Smooth muscle cell (in vitro differentiated cells): Measurements from ENCODE around the gene CABYR. TPM values are rescaled to one million over a fixed set of nuclear protein-coding genes. Genes with fewer than 3 reads are reported as not detected.

ENCODE experiments used
- DNase-seq: peaks from one replicate; lab custom pipeline; 2025; ENCODE audit not compliant: unreplicated experiment; lab: John Stamatoyannopoulos, UW
- H2AFZ ChIP-seq: fragments of 200-600 bp; sonication (generic); 2 replicates; pipeline ENCODE4 v1.6.0; 2016; ENCODE audit warnings: antibody characterized with exemption, low read depth, mild to moderate bottlenecking
- H3F3A ChIP-seq: fragments of 200-600 bp; sonication (generic); 2 replicates; pipeline ENCODE4 v1.6.0; 2017; ENCODE audit warnings: antibody characterized with exemption, low read depth
- H3K27ac ChIP-seq: fragments of 200-600 bp; sonication (generic); 2 replicates; pipeline ENCODE4 v1.5.1; 2016; ENCODE audit warnings: low read depth, mild to moderate bottlenecking
- H3K27me3 ChIP-seq: fragments of 200-600 bp; sonication (generic); 2 replicates; pipeline ENCODE4 v1.6.1; 2016; ENCODE audit warnings: low read depth, mild to moderate bottlenecking
- H3K36me3 ChIP-seq: fragments of 200-600 bp; sonication (generic); 2 replicates; pipeline ENCODE4 v1.5.1; 2016; ENCODE audit warnings: low read depth
- H3K4me1 ChIP-seq: fragments of 200-600 bp; sonication (generic); 2 replicates; pipeline ENCODE4 v1.5.1; 2016; ENCODE audit warnings: low read depth
- H3K4me2 ChIP-seq: fragments of 200-600 bp; sonication (generic); 2 replicates; pipeline ENCODE4 v1.6.0; 2016; ENCODE audit warnings: mild to moderate bottlenecking
- H3K4me3 ChIP-seq: fragments of 200-600 bp; sonication (generic); 2 replicates; pipeline ENCODE4 v1.5.1; 2016; ENCODE audit warnings: mild to moderate bottlenecking
- H3K79me2 ChIP-seq: fragments of 200-600 bp; sonication (generic); 2 replicates; pipeline ENCODE4 v1.6.0; 2016; ENCODE audit warnings: low read depth, mild to moderate bottlenecking
- H3K9ac ChIP-seq: fragments of 200-600 bp; sonication (generic); 2 replicates; pipeline ENCODE4 v1.6.0; 2016; ENCODE audit warnings: low read depth
- H3K9me3 ChIP-seq: fragments of 200-600 bp; sonication (generic); replicated peaks from 2 replicates; pipeline ENCODE4 v1.5.1; 2016; ENCODE audit warnings: low read depth
- H4K20me1 ChIP-seq: fragments of 200-600 bp; sonication (generic); 2 replicates; pipeline ENCODE4 v1.6.0; 2016; ENCODE audit warnings: low read depth
- CTCF ChIP-seq: fragments of 200-600 bp; sonication (generic); IDR thresholded peaks from 2 replicates; pipeline ENCODE4 v1.5.1; 2017; ENCODE audit warnings: borderline replicate concordance, mild to moderate bottlenecking, antibody characterized with exemption; ENCODE audit not compliant: insufficient read depth, poor library complexity, severe bottlenecking
- WGBS: methylation state at CpG from one replicate; pipeline ENCODE4 v1.1.7; 2016; ENCODE audit warnings: low lambda C conversion rate; 5-methylcytosine and 5-hydroxymethylcytosine counted together
- polyA plus RNA-seq: library from polyadenylated mRNA; unstranded; fragments of >200 nt; fragmentation: Nextera tagmentation; extraction: Ambion mirVana; gene quantifications from 2 replicates; pipeline ENCODE4 v1.2.1, GENCODE V29; 2016
- total RNA-seq: library from RNA; depleted of rRNA; stranded (reverse); fragments of >200 nt; gene quantifications from 2 replicates; pipeline ENCODE4 v1.2.3, GENCODE V29; 2014

The CABYR gene
- total and polyA plus RNA-seq, 2 experiments from 2014 or later, result 4.0 to 7.0 TPM

GRCh38 chr18:24160086-24160485 lies 21.2 kb downstream of the CABYR start:
- Histone ChIP-seq H3K27me3 (no peaks in the 10 kb centered on the region), H3K9ac (no peak overlapping the region), H3K36me3 (no peaks in the 10 kb centered on the region), H2AFZ (no peak overlapping the region), H3K27ac (no peak overlapping the region), H3K4me2 (no peak overlapping the region), H3F3A (no peaks in the 10 kb centered on the region), H3K79me2 (no peaks in the 10 kb centered on the region), H4K20me1 (no peaks in the 10 kb centered on the region), H3K4me1 (no peaks in the 10 kb centered on the region), H3K9me3 (no peaks in the 10 kb centered on the region), H3K4me3 (no peak overlapping the region)
- no peak for TF ChIP-seq CTCF
- no peak for DNase-seq
- 95% methylated on average over 5 of the region's 5 CpGs for WGBS

GRCh38 chr18:24161304-24161703 lies 22.4 kb downstream of the CABYR start:
- Histone ChIP-seq H3K4me1 (no peaks in the 10 kb centered on the region), H3K79me2 (no peaks in the 10 kb centered on the region), H3K4me3 (no peak overlapping the region), H3K36me3 (no peaks in the 10 kb centered on the region), H4K20me1 (no peaks in the 10 kb centered on the region), H3K9me3 (no peaks in the 10 kb centered on the region), H3K4me2 (no peak overlapping the region), H3K9ac (no peak overlapping the region), H3K27ac (no peak overlapping the region), H2AFZ (no peak overlapping the region), H3K27me3 (no peaks in the 10 kb centered on the region), H3F3A (no peaks in the 10 kb centered on the region)
- no peak for TF ChIP-seq CTCF
- WGBS, result 94% methylated on average over 2 of the region's 2 CpGs
- DNase-seq, result no peak

- no peaks in the 10 kb centered on the region for H3K79me2 ChIP-seq
- no peak for TF ChIP-seq CTCF
- H3K9me3 ChIP-seq, result no peaks in the 10 kb centered on the region
- no peak overlapping the region for H3K9ac ChIP-seq
- no peak for DNase-seq
- H2AFZ ChIP-seq, result no peak overlapping the region
- no peaks in the 10 kb centered on the region for H3K36me3 ChIP-seq
- no peaks in the 10 kb centered on the region for H4K20me1 ChIP-seq
- H3K4me3 ChIP-seq, result no peak overlapping the region
- H3K27me3 ChIP-seq, result no peaks in the 10 kb centered on the region
- no peak overlapping the region for H3K27ac ChIP-seq
- no peaks in the 10 kb centered on the region for H3K4me1 ChIP-seq
- WGBS, result 80% methylated on average over 7 of the region's 7 CpGs
- H3K4me2 ChIP-seq, result no peak overlapping the region
- H3F3A ChIP-seq, result no peaks in the 10 kb centered on the region
These were observed 29.6 kb downstream of the CABYR start for GRCh38 chr18:24168496-24168895.

GRCh38 chr18:24170360-24170759 lies 31.5 kb downstream of the CABYR start:
- WGBS, result 94% methylated on average over 8 of the region's 8 CpGs
- H2AFZ ChIP-seq, result no peak overlapping the region
- no peak overlapping the region for H3K4me3 ChIP-seq
- no peak for DNase-seq
- TF ChIP-seq CTCF, result no peak
- no peaks in the 10 kb centered on the region for H4K20me1 ChIP-seq
- no peak overlapping the region for H3K9ac ChIP-seq
- no peaks in the 10 kb centered on the region for H3K79me2 ChIP-seq
- no peaks in the 10 kb centered on the region for H3F3A ChIP-seq
- H3K4me2 ChIP-seq, result no peak overlapping the region
- H3K36me3 ChIP-seq, result no peaks in the 10 kb centered on the region
- H3K27ac ChIP-seq, result no peak overlapping the region
- no peaks in the 10 kb centered on the region for H3K9me3 ChIP-seq
- H3K27me3 ChIP-seq, result no peaks in the 10 kb centered on the region
- no peaks in the 10 kb centered on the region for H3K4me1 ChIP-seq
